ENCODE data around the gene ADAMTS6.

The ADAMTS6 gene

GRCh38 chr5:65332591-65332990 lies 149.1 kb downstream of the ADAMTS6 start:
- H4K20me1 ChIP-seq (ENCODE audit: insufficient read depth, low read length): no peaks in the 10 kb centered on the region
- no peak overlapping the region for H2AFZ ChIP-seq (ENCODE audit: low read depth, low read length)
- DNase-seq: no peak
- H3K9ac ChIP-seq (ENCODE audit: low read depth, low read length): no peak overlapping the region
- no peaks in the 10 kb centered on the region for H3K4me1 ChIP-seq (ENCODE audit: insufficient read depth, low read length)
- no peaks in the 10 kb centered on the region for H3K79me2 ChIP-seq (ENCODE audit: insufficient read depth, low read length)
- H3K27ac ChIP-seq (ENCODE audit: low read length): no peak overlapping the region
- no peaks in the 10 kb centered on the region for H3K27me3 ChIP-seq (ENCODE audit: insufficient read depth, low read length, poor library complexity)
- no peaks in the 10 kb centered on the region for H3K36me3 ChIP-seq (ENCODE audit: insufficient read depth, low read length)
- no peak overlapping the region for H3K4me2 ChIP-seq (ENCODE audit: insufficient read depth, low read length)
- no peaks in the 10 kb centered on the region for H3K9me3 ChIP-seq (ENCODE audit: insufficient read depth, low read length, severe bottlenecking)
- no peak for ATAC-seq (ENCODE audit: insufficient read depth, low read depth)
- no peak for TF ChIP-seq EZH2 (IDR thresholded peaks at IDR 0.05; ENCODE audit: borderline replicate concordance, low read depth, low read length, severe bottlenecking)
- no peak for TF ChIP-seq CTCF (IDR thresholded peaks at IDR 0.05; ENCODE audit: borderline replicate concordance, extremely low read depth, low read length, poor library complexity, severe bottlenecking)
- H3K4me3 ChIP-seq (ENCODE audit: low read depth in 1 of 2, low read length in 2 of 2): no peak overlapping the region

DNA sequence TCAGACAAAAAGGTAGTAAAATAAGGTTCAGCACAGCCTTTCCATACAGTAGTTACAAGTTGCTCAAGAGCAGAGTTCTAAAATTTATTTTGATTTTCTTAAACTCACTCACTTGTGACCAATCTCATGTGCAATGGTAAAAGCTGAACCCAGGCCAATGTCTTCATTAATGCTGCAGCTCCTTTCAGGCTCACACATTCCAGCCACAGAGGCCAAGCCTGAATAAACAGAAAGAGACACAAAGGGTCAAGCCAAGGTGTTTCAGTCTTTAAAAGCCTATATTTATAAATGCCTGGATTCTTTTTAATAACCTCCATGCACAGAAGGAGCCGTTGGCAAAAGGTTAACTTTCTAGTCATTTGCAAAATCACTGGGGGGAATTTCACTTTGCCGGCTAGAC lies 152.5 kb downstream of the ADAMTS6 start:
- no peak overlapping the region for H2AFZ ChIP-seq (ENCODE audit: low read depth, low read length)
- ATAC-seq (ENCODE audit: insufficient read depth, low read depth): no peak
- no peaks in the 10 kb centered on the region for H3K4me1 ChIP-seq (ENCODE audit: insufficient read depth, low read length)
- no peak overlapping the region for H3K9ac ChIP-seq (ENCODE audit: low read depth, low read length)
- H3K4me3 ChIP-seq (ENCODE audit: low read depth in 1 of 2, low read length in 2 of 2): no peak overlapping the region
- no peaks in the 10 kb centered on the region for H3K27me3 ChIP-seq (ENCODE audit: insufficient read depth, low read length, poor library complexity)
- no peak overlapping the region for H3K4me2 ChIP-seq (ENCODE audit: insufficient read depth, low read length)
- no peaks in the 10 kb centered on the region for H3K79me2 ChIP-seq (ENCODE audit: insufficient read depth, low read length)
- H4K20me1 ChIP-seq (ENCODE audit: insufficient read depth, low read length): no peaks in the 10 kb centered on the region
- TF ChIP-seq EZH2 (IDR thresholded peaks at IDR 0.05; ENCODE audit: borderline replicate concordance, low read depth, low read length, severe bottlenecking) (no peak), CTCF (IDR thresholded peaks at IDR 0.05; ENCODE audit: borderline replicate concordance, extremely low read depth, low read length, poor library complexity, severe bottlenecking) (no peak)
- no peaks in the 10 kb centered on the region for H3K9me3 ChIP-seq (ENCODE audit: insufficient read depth, low read length, severe bottlenecking)
- no peak for DNase-seq
- no peak overlapping the region for H3K27ac ChIP-seq (ENCODE audit: low read length)
- no peaks in the 10 kb centered on the region for H3K36me3 ChIP-seq (ENCODE audit: insufficient read depth, low read length)

DNA sequence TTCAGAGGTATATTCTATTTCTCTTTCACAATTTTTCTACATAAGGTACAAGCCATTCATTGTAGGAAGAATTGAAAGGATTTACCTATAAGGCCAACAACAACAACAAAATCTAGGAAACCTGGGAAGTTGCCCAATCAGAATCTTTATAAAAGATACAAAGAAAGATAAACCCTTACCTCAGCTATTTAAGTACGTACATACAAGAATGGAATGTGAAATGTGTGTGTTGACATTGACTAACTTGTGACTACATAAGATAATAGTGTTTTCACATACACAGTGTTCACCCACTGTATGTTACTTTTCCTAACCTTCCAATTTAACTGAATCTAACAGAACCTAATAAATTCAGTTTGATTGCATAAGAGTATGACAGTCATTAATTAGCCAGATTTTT lies 154.1 kb downstream of the ADAMTS6 start:
- H3K79me2 ChIP-seq (ENCODE audit: insufficient read depth, low read length): no peaks in the 10 kb centered on the region
- no peaks in the 10 kb centered on the region for H3K27me3 ChIP-seq (ENCODE audit: insufficient read depth, low read length, poor library complexity)
- no peak overlapping the region for H2AFZ ChIP-seq (ENCODE audit: low read depth, low read length)
- DNase-seq (no peak), ATAC-seq (ENCODE audit: insufficient read depth, low read depth) (no peak)
- H3K9me3 ChIP-seq (ENCODE audit: insufficient read depth, low read length, severe bottlenecking): no peaks in the 10 kb centered on the region
- H4K20me1 ChIP-seq (ENCODE audit: insufficient read depth, low read length): no peaks in the 10 kb centered on the region
- H3K4me2 ChIP-seq (ENCODE audit: insufficient read depth, low read length): no peak overlapping the region
- no peaks in the 10 kb centered on the region for H3K4me1 ChIP-seq (ENCODE audit: insufficient read depth, low read length)
- H3K9ac ChIP-seq (ENCODE audit: low read depth, low read length): no peak overlapping the region
- H3K4me3 ChIP-seq (ENCODE audit: low read depth in 1 of 2, low read length in 2 of 2): no peak overlapping the region
- H3K36me3 ChIP-seq (ENCODE audit: insufficient read depth, low read length): no peaks in the 10 kb centered on the region
- TF ChIP-seq CTCF (IDR thresholded peaks at IDR 0.05; ENCODE audit: borderline replicate concordance, extremely low read depth, low read length, poor library complexity, severe bottlenecking): no peak
- no peak for TF ChIP-seq EZH2 (IDR thresholded peaks at IDR 0.05; ENCODE audit: borderline replicate concordance, low read depth, low read length, severe bottlenecking)
- H3K27ac ChIP-seq (ENCODE audit: low read length): no peak overlapping the region

GRCh38 chr5:65326922-65327321 lies 154.8 kb downstream of the ADAMTS6 start:
- Histone ChIP-seq H2AFZ (ENCODE audit: low read depth, low read length) (no peak overlapping the region), H3K4me2 (ENCODE audit: insufficient read depth, low read length) (no peak overlapping the region), H4K20me1 (ENCODE audit: insufficient read depth, low read length) (no peaks in the 10 kb centered on the region), H3K27me3 (ENCODE audit: insufficient read depth, low read length, poor library complexity) (no peaks in the 10 kb centered on the region), H3K79me2 (ENCODE audit: insufficient read depth, low read length) (no peaks in the 10 kb centered on the region), H3K9me3 (ENCODE audit: insufficient read depth, low read length, severe bottlenecking) (no peaks in the 10 kb centered on the region), H3K9ac (ENCODE audit: low read depth, low read length) (no peak overlapping the region), H3K36me3 (ENCODE audit: insufficient read depth, low read length) (no peaks in the 10 kb centered on the region), H3K4me1 (ENCODE audit: insufficient read depth, low read length) (no peaks in the 10 kb centered on the region), H3K27ac (ENCODE audit: low read length) (no peak overlapping the region), H3K4me3 (ENCODE audit: low read depth in 1 of 2, low read length in 2 of 2) (no peak overlapping the region)
- TF ChIP-seq CTCF (IDR thresholded peaks at IDR 0.05; ENCODE audit: borderline replicate concordance, extremely low read depth, low read length, poor library complexity, severe bottlenecking): no peak
- TF ChIP-seq EZH2 (IDR thresholded peaks at IDR 0.05; ENCODE audit: borderline replicate concordance, low read depth, low read length, severe bottlenecking): no peak
- ATAC-seq (ENCODE audit: insufficient read depth, low read depth): no peak
- DNase-seq: no peak
